Measurements from ENCODE around the gene HAND2. TPM values are rescaled to one million over a fixed set of nuclear protein-coding genes. Genes with fewer than 3 reads are reported as not detected.

Gene HAND2
- polyA plus RNA-seq, 3 donors from 2014 or later = not detected

DNA sequence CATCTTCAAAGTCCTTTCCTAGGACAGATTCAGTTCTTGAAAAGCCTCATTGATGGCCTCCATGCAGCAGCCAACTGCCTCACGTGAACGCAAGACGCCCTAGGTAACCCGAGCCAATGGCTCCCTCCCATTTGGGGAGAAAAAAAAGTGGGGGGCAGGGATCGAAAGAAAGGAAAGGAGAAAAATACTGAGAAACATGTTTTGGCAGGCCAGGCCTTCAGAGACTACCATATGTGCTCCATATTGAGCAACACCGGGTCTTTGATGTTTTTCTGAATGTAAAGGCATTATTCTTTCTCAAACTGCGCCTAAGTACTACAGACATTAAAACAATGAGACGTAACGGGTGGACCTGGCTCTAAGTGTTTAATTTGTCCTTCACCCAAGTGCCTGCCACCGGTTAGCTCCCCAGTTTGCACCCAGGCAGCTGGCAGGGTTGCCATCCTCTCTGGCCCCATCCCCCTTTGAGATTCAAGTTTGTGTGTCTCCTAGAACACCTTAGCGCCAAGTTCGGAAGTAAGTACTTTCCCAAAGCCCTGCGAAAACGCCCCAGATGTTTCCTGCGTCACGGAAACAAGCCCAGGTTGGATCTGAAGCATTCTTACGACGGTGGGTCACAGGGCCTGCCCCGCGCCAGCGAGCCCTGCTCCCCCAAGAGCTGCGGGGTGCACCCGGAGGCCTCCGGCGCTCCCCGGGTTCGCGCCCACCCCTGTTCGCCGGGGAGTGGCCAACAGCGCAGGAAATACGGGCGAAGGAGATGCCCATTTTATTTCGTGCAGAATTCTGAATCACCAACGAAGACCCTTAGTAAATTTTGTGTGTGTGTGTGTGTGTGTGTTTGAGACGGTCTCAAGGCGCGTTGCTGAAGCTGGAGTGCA is 30.1 kb downstream of the HAND2 start:
- peaks cover 3 to 7% (median 4%) of the 10 kb centered on the region in 3 donors for H3K36me3 Mint-ChIP-seq
- peak overlapping the region; percentile 22 to 76 (median 71) for H3K4me3 Mint-ChIP-seq
- no peak overlapping the region for H3K27ac Mint-ChIP-seq
- peaks cover 24 to 36% (median 32%) of the 10 kb centered on the region in 3 donors for H3K27me3 Mint-ChIP-seq (ENCODE audit: low read depth in 3 of 3)
- DNase-seq = no peak
- peaks cover 11 to 17% of the 10 kb centered on the region in 2 donors for H3K4me1 Mint-ChIP-seq
- H3K9me3 Mint-ChIP-seq = peaks cover 4 to 37% (median 8%) of the 10 kb centered on the region in 6 donors

DNA sequence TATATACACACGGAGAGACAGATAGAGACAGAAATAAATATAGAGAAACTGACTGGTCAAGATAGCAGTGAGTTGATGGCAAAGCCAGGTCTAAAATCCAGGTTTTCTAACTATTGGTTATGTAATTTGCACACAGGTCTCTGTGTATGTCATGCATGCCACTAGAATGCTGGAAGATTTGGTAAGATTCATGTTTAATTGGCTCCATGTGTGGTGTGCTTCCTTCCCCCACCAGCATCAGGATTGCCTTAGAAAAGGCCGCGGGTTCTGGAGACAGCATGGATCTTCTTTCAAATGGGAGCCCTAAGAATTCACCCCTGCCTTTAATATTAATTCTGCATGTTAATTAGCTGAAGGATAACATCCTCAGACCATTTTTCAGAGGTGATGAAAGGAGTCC is 31.3 kb downstream of the HAND2 start:
- peaks cover 4 to 28% (median 7%) of the 10 kb centered on the region in 6 donors for H3K9me3 Mint-ChIP-seq
- peaks cover 20 to 30% (median 28%) of the 10 kb centered on the region in 3 donors for H3K27me3 Mint-ChIP-seq (ENCODE audit: low read depth in 3 of 3)
- peaks cover 17 to 23% of the 10 kb centered on the region in 2 donors for H3K4me1 Mint-ChIP-seq
- peak overlapping the region in 1 of 5 donors; percentile 6 for H3K4me3 Mint-ChIP-seq
- H3K27ac Mint-ChIP-seq = no peak overlapping the region
- DNase-seq = no peak
- H3K36me3 Mint-ChIP-seq = peaks cover 3 to 7% (median 4%) of the 10 kb centered on the region in 3 donors

DNA sequence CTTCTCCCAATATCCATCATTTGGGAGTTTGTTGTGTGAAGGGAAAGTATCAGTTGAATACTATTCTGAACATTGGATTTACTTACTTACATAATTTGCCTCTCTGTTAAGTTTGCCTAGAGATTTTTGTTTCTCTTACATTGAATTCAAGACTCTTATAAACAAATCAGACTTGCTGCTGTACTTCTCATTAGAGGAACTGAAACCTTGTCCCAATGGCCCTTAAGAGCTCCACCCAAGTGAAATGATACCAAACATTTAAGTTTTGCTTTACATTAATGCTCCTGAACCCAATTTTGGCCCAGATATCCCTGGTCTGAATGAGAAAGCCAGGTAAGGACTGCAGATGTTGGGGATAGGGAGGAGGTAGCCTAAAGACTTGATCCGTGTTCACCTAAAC is 32.0 kb downstream of the HAND2 start:
- Mint-ChIP-seq H3K27me3 (ENCODE audit: low read depth in 3 of 3) (peaks cover 15 to 28% (median 26%) of the 10 kb centered on the region in 3 donors), H3K9me3 (peaks cover 3 to 28% (median 7%) of the 10 kb centered on the region in 6 donors), H3K4me3 (no peak overlapping the region), H3K27ac (no peak overlapping the region), H3K36me3 (peaks cover 3 to 7% (median 4%) of the 10 kb centered on the region in 3 donors), H3K4me1 (peaks cover 17 to 24% of the 10 kb centered on the region in 2 donors)
- DNase-seq = no peak

DNA sequence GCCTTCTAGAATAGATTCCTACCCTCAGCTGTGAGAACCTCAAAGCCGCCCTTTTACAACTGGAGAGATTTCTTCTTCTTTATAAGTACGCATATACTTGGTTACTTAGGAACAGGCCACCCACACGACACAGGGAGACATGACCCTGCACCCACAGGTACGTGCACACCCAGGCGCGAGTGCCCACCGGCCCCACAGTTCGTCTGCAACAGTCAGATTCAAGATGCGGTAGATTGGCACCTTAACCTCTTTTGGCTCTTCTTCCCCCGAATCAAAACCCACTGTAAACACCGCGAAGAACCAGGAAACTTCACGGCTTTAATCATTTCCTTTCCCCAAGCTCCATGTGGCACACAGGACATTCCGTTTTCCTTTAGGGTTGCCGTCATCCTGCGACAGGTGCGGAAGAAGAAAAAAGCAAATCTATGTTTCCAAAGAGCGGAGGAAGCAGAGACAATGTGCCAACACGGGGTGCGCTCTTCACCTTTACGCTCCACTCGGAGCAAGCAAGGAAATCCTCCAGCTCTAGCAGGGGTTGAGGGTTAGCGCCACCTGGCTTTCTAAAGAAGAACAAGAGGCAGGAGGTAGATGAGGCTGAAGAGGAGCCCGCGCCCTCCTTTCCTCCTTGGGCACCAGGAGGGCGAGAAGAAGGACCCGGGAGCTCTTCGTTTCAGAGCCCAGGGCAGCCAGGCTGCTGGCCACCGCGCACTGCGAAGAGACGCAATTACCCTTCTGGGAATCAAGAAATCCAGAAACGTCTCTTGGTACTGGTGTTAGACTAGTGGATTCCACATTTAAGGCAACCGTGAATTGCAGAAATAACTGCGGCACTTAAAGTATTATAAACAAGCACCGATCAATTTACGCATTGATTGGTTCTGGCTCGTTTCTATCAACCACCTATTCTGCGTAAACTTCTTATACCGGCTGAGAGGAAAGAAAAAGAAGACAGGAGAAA is 35.7 kb downstream of the HAND2 start:
- peaks cover 0 to 5% (median 0%) of the 10 kb centered on the region in 6 donors for H3K9me3 Mint-ChIP-seq
- no peaks in the 10 kb centered on the region for H3K36me3 Mint-ChIP-seq
- peak overlapping the region; percentile 27 to 68 (median 49) for H3K4me3 Mint-ChIP-seq
- DNase-seq = peak in 1 of 3 donors; percentile 18
- peaks cover 8 to 12% (median 11%) of the 10 kb centered on the region in 3 donors for H3K27me3 Mint-ChIP-seq (ENCODE audit: low read depth in 3 of 3)
- H3K27ac Mint-ChIP-seq = no peak overlapping the region
- H3K4me1 Mint-ChIP-seq = peaks cover 5 to 6% of the 10 kb centered on the region in 2 donors

- Mint-ChIP-seq H3K27ac (no peak overlapping the region), H3K9me3 (peaks cover 0 to 5% (median under 1%) of the 10 kb centered on the region in 6 donors), H3K36me3 (no peaks in the 10 kb centered on the region), H3K27me3 (ENCODE audit: low read depth in 3 of 3) (peaks cover 5 to 9% (median 8%) of the 10 kb centered on the region in 3 donors), H3K4me3 (no peak overlapping the region), H3K4me1 (peaks cover 5 to 6% of the 10 kb centered on the region in 2 donors)
- no peak for DNase-seq
Observed at GRCh38 chr4:173493041-173493440, 37.0 kb downstream of the HAND2 start.

DNA sequence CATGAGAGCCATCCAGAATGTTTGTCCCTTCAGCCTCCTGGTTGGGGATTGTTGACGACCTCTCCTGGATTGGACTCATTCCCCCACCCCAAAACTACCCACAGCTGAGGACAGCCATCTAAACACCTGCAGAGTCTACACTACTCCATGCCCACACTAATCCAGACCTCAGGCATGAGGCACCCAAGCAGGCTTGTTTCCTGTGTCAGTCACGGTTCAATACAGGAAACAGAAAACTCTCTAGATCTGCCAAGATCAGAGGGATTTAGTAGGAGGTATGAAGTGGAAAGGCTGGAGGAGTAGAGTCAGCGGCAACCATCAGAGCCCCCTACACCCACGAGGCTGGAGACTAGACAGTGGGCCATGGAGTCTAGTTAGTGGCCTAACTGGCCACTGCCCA is 37.7 kb downstream of the HAND2 start:
- H3K9me3 Mint-ChIP-seq = peaks cover 0 to 5% (median under 1%) of the 10 kb centered on the region in 6 donors
- no peak for DNase-seq
- peaks cover 5 to 8% (median 7%) of the 10 kb centered on the region in 3 donors for H3K27me3 Mint-ChIP-seq (ENCODE audit: low read depth in 3 of 3)
- no peaks in the 10 kb centered on the region for H3K36me3 Mint-ChIP-seq
- H3K4me1 Mint-ChIP-seq = peaks cover 5 to 6% of the 10 kb centered on the region in 2 donors
- H3K27ac Mint-ChIP-seq = no peak overlapping the region
- H3K4me3 Mint-ChIP-seq = no peak overlapping the region

- H3K36me3 Mint-ChIP-seq = no peaks in the 10 kb centered on the region
- no peak for DNase-seq
- peaks cover 0 to 8% (median 0%) of the 10 kb centered on the region in 6 donors for H3K9me3 Mint-ChIP-seq
- H3K27ac Mint-ChIP-seq = no peak overlapping the region
- H3K27me3 Mint-ChIP-seq (ENCODE audit: low read depth in 3 of 3) = peaks cover 2 to 8% (median 5%) of the 10 kb centered on the region in 3 donors
- H3K4me1 Mint-ChIP-seq = peaks cover 5 to 6% of the 10 kb centered on the region in 2 donors
- H3K4me3 Mint-ChIP-seq = no peak overlapping the region
Observed at GRCh38 chr4:173490817-173491528, 39.1 kb downstream of the HAND2 start.

- DNase-seq = no peak
- peaks cover 1 to 8% (median 2%) of the 10 kb centered on the region in 3 donors for H3K27me3 Mint-ChIP-seq (ENCODE audit: low read depth in 3 of 3)
- no peaks in the 10 kb centered on the region for H3K36me3 Mint-ChIP-seq
- no peak overlapping the region for H3K27ac Mint-ChIP-seq
- peaks cover 5 to 6% of the 10 kb centered on the region in 2 donors for H3K4me1 Mint-ChIP-seq
- H3K4me3 Mint-ChIP-seq = no peak overlapping the region
- peaks cover 0 to 10% (median 0%) of the 10 kb centered on the region in 6 donors for H3K9me3 Mint-ChIP-seq
Observed at GRCh38 chr4:173490256-173490655, 39.8 kb downstream of the HAND2 start.

DNA sequence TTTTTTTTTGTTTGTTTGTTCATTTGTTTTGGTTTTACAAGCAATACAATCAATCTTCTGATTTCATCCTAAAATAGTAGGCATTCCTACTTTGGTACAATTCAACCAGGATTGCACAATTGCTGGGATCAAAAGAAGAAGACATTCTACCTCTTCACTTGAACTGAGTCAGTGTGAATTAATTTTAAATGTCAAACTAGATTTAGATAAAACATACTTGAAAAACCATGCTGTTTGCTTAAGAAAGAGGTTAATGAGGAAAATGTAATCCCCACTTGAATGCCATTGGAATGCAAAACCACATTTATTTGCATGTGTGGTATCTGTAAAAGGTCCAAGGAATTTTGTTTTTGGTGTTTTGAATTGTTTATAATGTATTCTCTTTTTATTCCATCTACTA is 40.5 kb downstream of the HAND2 start:
- no peak overlapping the region for H3K4me3 Mint-ChIP-seq
- H3K27ac Mint-ChIP-seq = no peak overlapping the region
- H3K27me3 Mint-ChIP-seq (ENCODE audit: low read depth in 3 of 3) = peaks cover 1 to 8% (median 2%) of the 10 kb centered on the region in 3 donors
- peaks cover 0 to 10% (median 0%) of the 10 kb centered on the region in 6 donors for H3K9me3 Mint-ChIP-seq
- DNase-seq = no peak
- H3K36me3 Mint-ChIP-seq = no peaks in the 10 kb centered on the region
- peaks cover 5 to 6% of the 10 kb centered on the region in 2 donors for H3K4me1 Mint-ChIP-seq

- H3K36me3 Mint-ChIP-seq = no peaks in the 10 kb centered on the region
- no peaks in the 10 kb centered on the region for H3K4me1 Mint-ChIP-seq
- H3K9me3 Mint-ChIP-seq = peaks cover 0 to 10% (median 0%) of the 10 kb centered on the region in 6 donors
- H3K27me3 Mint-ChIP-seq (ENCODE audit: low read depth in 3 of 3) = peaks cover 1 to 3% (median 2%) of the 10 kb centered on the region in 3 donors
- H3K27ac Mint-ChIP-seq = no peak overlapping the region
- DNase-seq = no peak
- H3K4me3 Mint-ChIP-seq = no peak overlapping the region
Observed at GRCh38 chr4:173488656-173489055, 41.4 kb downstream of the HAND2 start.

- H3K4me1 Mint-ChIP-seq = no peaks in the 10 kb centered on the region
- DNase-seq = no peak
- peaks cover 0 to 10% (median 0%) of the 10 kb centered on the region in 6 donors for H3K9me3 Mint-ChIP-seq
- H3K27ac Mint-ChIP-seq = no peak overlapping the region
- peaks cover under 1 to 2% (median 1%) of the 10 kb centered on the region in 3 donors for H3K27me3 Mint-ChIP-seq (ENCODE audit: low read depth in 3 of 3)
- H3K36me3 Mint-ChIP-seq = no peaks in the 10 kb centered on the region
- H3K4me3 Mint-ChIP-seq = no peak overlapping the region
Observed at GRCh38 chr4:173488074-173488473, 42.0 kb downstream of the HAND2 start.

DNA sequence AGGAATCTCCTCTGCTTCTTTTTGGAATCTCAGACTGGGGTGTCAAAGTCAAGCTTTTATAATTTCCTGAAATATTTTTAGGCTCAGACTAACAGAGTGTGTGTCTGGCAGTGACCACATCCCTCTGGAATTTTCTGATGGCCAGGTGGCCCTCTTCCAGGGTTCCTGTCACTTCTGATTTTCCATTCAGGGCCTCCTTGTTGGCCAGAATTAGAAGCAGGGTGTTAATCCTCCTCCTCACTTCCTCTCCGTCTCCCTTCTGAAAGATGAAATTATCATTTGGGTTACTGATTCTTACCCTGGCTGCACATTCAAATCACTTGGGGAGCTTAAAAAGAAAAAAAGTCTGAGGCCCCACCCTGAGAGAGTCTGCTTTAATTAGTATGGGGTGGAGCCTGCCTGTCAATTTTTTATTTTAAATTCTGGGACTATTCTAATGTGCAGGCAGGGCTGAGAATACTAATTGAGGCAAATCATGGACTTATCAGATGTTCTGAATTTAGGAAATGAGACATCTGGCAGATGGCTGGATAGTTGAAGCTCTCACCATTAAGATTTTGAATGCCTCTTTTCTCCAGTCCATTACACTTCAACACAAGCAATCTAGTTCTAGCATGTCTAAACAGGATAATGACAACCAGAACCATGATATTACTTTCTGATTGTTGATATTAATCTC is 43.2 kb downstream of the HAND2 start:
- DNase-seq = no peak
- H3K9me3 Mint-ChIP-seq = peaks cover 0 to 10% (median under 1%) of the 10 kb centered on the region in 6 donors
- no peak overlapping the region for H3K4me3 Mint-ChIP-seq
- H3K27ac Mint-ChIP-seq = no peak overlapping the region
- peaks cover 0 to 2% (median 1%) of the 10 kb centered on the region in 3 donors for H3K27me3 Mint-ChIP-seq (ENCODE audit: low read depth in 3 of 3)
- no peaks in the 10 kb centered on the region for H3K4me1 Mint-ChIP-seq
- H3K36me3 Mint-ChIP-seq = no peaks in the 10 kb centered on the region

All from immature natural killer cell (primary cell).